AG09309 (cell line): ENCODE data around the gene OCA2.

ENCODE experiments used
- DNase-seq: peaks from one replicate; pipeline ENCODE4 v3.0.0-alpha.2; 2010; ENCODE audit warnings: low read depth
- H3K4me3 ChIP-seq: 2 replicates; pipeline ENCODE4 v1.5.1; 2011; ENCODE audit warnings: mild to moderate bottlenecking, low read depth, low read length, moderate library complexity; ENCODE audit not compliant: control insufficient read depth
- CTCF ChIP-seq: IDR thresholded peaks from 2 replicates; pipeline ENCODE4 v1.5.1; 2011; ENCODE audit warnings: mild to moderate bottlenecking, low read depth, low read length, inconsistent platforms; ENCODE audit not compliant: insufficient read depth, control insufficient read depth; ENCODE audit errors: missing control alignments

The OCA2 gene

GRCh38 chr15:28043691-28044091, 55.4 kb downstream of the OCA2 start:
- no peak for DNase-seq
- H3K4me3 ChIP-seq = no peak overlapping the region
- no peak for TF ChIP-seq CTCF

- no peak for DNase-seq
- H3K4me3 ChIP-seq = no peak overlapping the region
- TF ChIP-seq CTCF = no peak
Measured at GRCh38 chr15:28037969-28038590, 61.0 kb downstream of the OCA2 start.

GRCh38 chr15:28033443-28033842, 65.7 kb downstream of the OCA2 start:
- no peak for DNase-seq
- TF ChIP-seq CTCF = no peak
- H3K4me3 ChIP-seq = no peak overlapping the region

GRCh38 chr15:28030801-28031200, 68.3 kb downstream of the OCA2 start:
- no peak for DNase-seq
- no peak overlapping the region for H3K4me3 ChIP-seq
- TF ChIP-seq CTCF = no peak

GRCh38 chr15:28027714-28028076, 71.4 kb downstream of the OCA2 start:
- no peak for TF ChIP-seq CTCF
- no peak for DNase-seq
- H3K4me3 ChIP-seq = no peak overlapping the region

- TF ChIP-seq CTCF = no peak
- no peak for DNase-seq
- H3K4me3 ChIP-seq = no peak overlapping the region
Measured at GRCh38 chr15:28026764-28027713, 72.1 kb downstream of the OCA2 start.
